ENCODE measurements around the gene ADAT1. TPM values are rescaled to one million over a fixed set of nuclear protein-coding genes. Genes with fewer than 3 reads are reported as not detected.

The ADAT1 gene
- total and polyA plus RNA-seq, 2 of the 13 experiments (the other 11 are each of a cell fraction or from before 2014, with no cell fraction given), result 18.4 to 40.8 TPM

DNA sequence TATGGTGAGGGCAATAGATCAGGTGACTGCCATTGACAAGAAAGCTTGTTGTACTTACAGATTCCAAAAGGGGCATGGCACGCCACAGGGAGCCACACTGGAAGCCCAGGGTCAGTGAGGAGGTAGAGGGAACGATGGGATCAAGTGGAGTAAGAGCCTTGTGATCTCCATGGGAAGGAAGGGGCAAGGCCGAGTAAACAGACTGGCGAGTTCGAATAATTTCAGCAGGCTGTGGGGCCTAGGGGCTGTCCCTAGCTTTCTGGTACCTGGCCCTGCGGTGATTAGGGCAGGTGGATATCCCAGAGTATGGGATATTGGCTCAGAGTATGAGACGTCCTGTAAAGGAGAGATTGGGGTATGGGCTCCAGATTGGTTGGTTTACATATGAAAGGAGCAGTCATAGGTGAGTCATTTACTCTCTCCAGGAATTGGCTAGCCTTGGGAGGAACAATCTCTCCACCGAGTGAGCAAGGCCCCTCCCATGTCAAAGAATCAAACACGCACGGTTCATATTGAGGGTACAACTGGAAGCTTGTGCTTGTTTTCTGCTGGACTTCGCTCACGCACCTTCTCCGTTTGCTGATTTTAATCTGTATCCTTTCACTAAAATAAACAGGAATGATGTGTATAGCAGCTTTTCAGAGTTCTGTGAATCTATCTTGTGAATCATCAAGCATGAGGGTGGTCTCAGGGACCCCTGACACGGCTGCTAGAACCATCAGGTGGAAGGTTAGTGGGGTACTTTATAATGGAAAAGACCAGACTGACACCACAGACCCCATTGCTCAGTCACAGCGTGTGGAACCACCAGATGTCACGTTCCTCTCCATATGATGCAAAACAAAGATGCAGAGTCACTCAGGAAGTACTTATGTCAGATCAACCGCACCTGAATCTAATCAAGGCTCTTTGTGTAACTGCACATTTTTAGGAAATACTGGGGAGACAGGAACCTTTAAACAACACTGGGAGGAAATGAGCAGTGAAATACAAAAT, 29.0 kb downstream of the ADAT1 start (continued):
- TF ChIP-seq, protein P1, sequence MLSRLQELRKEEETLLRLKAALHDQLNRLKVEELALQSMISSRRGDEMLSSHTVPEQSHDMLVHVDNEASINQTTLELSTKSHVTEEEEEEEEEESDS (CRISPR knock-in tag; IDR thresholded peaks at IDR 0.05; ENCODE audit: borderline replicate concordance), result no peak
- TF ChIP-seq, protein P2, sequence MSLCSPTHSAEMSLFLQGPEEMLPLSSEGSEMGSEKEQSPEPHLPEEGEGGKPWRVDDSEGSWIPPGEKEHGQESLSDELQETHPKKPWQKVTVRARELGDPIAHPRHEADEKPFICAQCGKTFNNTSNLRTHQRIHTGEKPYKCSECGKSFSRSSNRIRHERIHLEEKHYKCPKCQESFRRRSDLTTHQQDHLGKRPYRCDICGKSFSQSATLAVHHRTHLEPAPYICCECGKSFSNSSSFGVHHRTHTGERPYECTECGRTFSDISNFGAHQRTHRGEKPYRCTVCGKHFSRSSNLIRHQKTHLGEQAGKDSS (CRISPR knock-in tag; IDR thresholded peaks at IDR 0.05; ENCODE audit: borderline replicate concordance, low read depth), result peak; percentile 99
- TF ChIP-seq ZMYM3 (CRISPR knock-in tag; IDR thresholded peaks at IDR 0.05), result no peak; the same call in 1 of the 2 replicates
- no peak for TF ChIP-seq SNAI1 (CRISPR knock-in tag; IDR thresholded peaks at IDR 0.05; ENCODE audit: borderline replicate concordance)
- TF ChIP-seq, protein P3, sequence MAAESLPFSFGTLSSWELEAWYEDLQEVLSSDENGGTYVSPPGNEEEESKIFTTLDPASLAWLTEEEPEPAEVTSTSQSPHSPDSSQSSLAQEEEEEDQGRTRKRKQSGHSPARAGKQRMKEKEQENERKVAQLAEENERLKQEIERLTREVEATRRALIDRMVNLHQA (CRISPR knock-in tag; IDR thresholded peaks at IDR 0.05), result no peak
- no peak for TF ChIP-seq ZNF883 (CRISPR knock-in tag; IDR thresholded peaks at IDR 0.05; ENCODE audit: not compliant biosample characterization)
- no peak for TF ChIP-seq ZMYM2 (CRISPR knock-in tag; IDR thresholded peaks at IDR 0.05)
- TF ChIP-seq, protein P4, sequence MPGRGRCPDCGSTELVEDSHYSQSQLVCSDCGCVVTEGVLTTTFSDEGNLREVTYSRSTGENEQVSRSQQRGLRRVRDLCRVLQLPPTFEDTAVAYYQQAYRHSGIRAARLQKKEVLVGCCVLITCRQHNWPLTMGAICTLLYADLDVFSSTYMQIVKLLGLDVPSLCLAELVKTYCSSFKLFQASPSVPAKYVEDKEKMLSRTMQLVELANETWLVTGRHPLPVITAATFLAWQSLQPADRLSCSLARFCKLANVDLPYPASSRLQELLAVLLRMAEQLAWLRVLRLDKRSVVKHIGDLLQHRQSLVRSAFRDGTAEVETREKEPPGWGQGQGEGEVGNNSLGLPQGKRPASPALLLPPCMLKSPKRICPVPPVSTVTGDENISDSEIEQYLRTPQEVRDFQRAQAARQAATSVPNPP (CRISPR knock-in tag; IDR thresholded peaks at IDR 0.05), result no peak
- TF ChIP-seq RFXAP (CRISPR knock-in tag; IDR thresholded peaks at IDR 0.05; ENCODE audit: borderline replicate concordance), result 0 out of 2 replicates have a peak, but pooled peaks have one; percentile 33
- 0 out of 2 replicates have a peak, but pooled peaks have one; percentile 53 for TF ChIP-seq MEIS2 (CRISPR knock-in tag; IDR thresholded peaks at IDR 0.05)
- TF ChIP-seq BCL6 (CRISPR knock-in tag; IDR thresholded peaks at IDR 0.05), result peak; percentile 99
- no peak for TF ChIP-seq PAF1 (CRISPR knock-in tag; IDR thresholded peaks at IDR 0.05)
- TF ChIP-seq POLR2G (IDR thresholded peaks at IDR 0.05; ENCODE audit: low read depth, low read length), result no peak
- TF ChIP-seq NCOR1 (IDR thresholded peaks at IDR 0.05; ENCODE audit: borderline replicate concordance, low read length), result peak; percentile 60; the same call in 1 of the 2 replicates
- 0 out of 2 replicates have a peak, but pooled peaks have one; percentile 35 for TF ChIP-seq ZNF292 (CRISPR knock-in tag; IDR thresholded peaks at IDR 0.05; ENCODE audit: borderline replicate concordance, low read depth)
- no peak for TF ChIP-seq ZNF75D (CRISPR knock-in tag; IDR thresholded peaks at IDR 0.05; ENCODE audit: borderline replicate concordance)
- TF ChIP-seq REPIN1 (CRISPR knock-in tag; IDR thresholded peaks at IDR 0.05; ENCODE audit: borderline replicate concordance, low read depth), result 0 out of 2 replicates have a peak, but pooled peaks have one; percentile 37
- TF ChIP-seq BORCS8-MEF2B (CRISPR knock-in tag; IDR thresholded peaks at IDR 0.05), result 0 out of 2 replicates have a peak, but pooled peaks have one; percentile 37
- TF ChIP-seq PLRG1 (conservative IDR thresholded peaks at IDR 0.05), result no peak
- TF ChIP-seq GTF2F1 (IDR thresholded peaks at IDR 0.05; ENCODE audit: low read length), result no peak
- no peak for TF ChIP-seq TAF1 (CRISPR knock-in tag; IDR thresholded peaks at IDR 0.05)
- no peak for TF ChIP-seq KLF12 (CRISPR knock-in tag; IDR thresholded peaks at IDR 0.05; ENCODE audit: borderline replicate concordance)
- TF ChIP-seq CEBPG (CRISPR knock-in tag; IDR thresholded peaks at IDR 0.05), result peak; percentile 38; the same call in 1 of the 2 replicates
- no peak for TF ChIP-seq ETV5 (CRISPR knock-in tag; IDR thresholded peaks at IDR 0.05; ENCODE audit: borderline replicate concordance)
- TF ChIP-seq ZNF260 (CRISPR knock-in tag; IDR thresholded peaks at IDR 0.05; ENCODE audit: borderline replicate concordance, low read depth), result no peak
- TF ChIP-seq ELF1 (CRISPR knock-in tag; IDR thresholded peaks at IDR 0.05), result no peak
- TF ChIP-seq ZFP36 (IDR thresholded peaks at IDR 0.05; ENCODE audit: borderline replicate concordance, low read depth, low read length, partially characterized antibody), result no peak
- TF ChIP-seq ARNTL (CRISPR knock-in tag; IDR thresholded peaks at IDR 0.05), result peak; percentile 44; the same call in 1 of the 2 replicates
- TF ChIP-seq JUNB (CRISPR knock-in tag; IDR thresholded peaks at IDR 0.05; ENCODE audit: borderline replicate concordance), result no peak
